GM21529 (cell line): ENCODE data around the gene SEPTIN7.
"Not testable (repeated sequence)": the region's sequence is repeated elsewhere in the genome, so short reads cannot be mapped to it uniquely, and the experiment has no call there.

Experiments
- ATAC-seq: cut with Tn5 transposase; IDR thresholded peaks from one replicate; pipeline ENCODE4 v1.9.1; 2021; ENCODE audit not compliant: unreplicated experiment

SEPTIN7 gene

GRCh38 chr7:35800718-35801391 lies at the start of gene SEPTIN7:
Gene SEPTIN7, plus strand, starts transcription at chr7:35801057. Its CDS starts 153 bp downstream, at chr7:35801210.
- peak; percentile 84 for ATAC-seq

- no peak for ATAC-seq
Measured at GRCh38 chr7:35752742-35753141, 48.1 kb upstream of the SEPTIN7 start.

GRCh38 chr7:35753761-35754603 lies 46.9 kb upstream of the SEPTIN7 start:
- no peak for ATAC-seq

GRCh38 chr7:35754741-35755140 lies 46.1 kb upstream of the SEPTIN7 start:
- ATAC-seq = no peak

GRCh38 chr7:35755711-35756110 lies 45.1 kb upstream of the SEPTIN7 start:
- ATAC-seq = no peak

GRCh38 chr7:35756453-35756852 lies 44.4 kb upstream of the SEPTIN7 start:
- ATAC-seq = not testable (repeated sequence)

- ATAC-seq = no peak
Measured at GRCh38 chr7:35757574-35757973, 43.3 kb upstream of the SEPTIN7 start.

- ATAC-seq = no peak
Measured at GRCh38 chr7:35758421-35758820, 42.4 kb upstream of the SEPTIN7 start.

GRCh38 chr7:35760143-35760745 lies 40.6 kb upstream of the SEPTIN7 start:
- ATAC-seq = no peak

GRCh38 chr7:35761871-35762677 lies 38.8 kb upstream of the SEPTIN7 start:
- no peak for ATAC-seq

- ATAC-seq = no peak
Measured at GRCh38 chr7:35762781-35763180, 38.1 kb upstream of the SEPTIN7 start.

GRCh38 chr7:35768346-35768745 lies 32.5 kb upstream of the SEPTIN7 start:
- no peak for ATAC-seq

- no peak for ATAC-seq
Measured at GRCh38 chr7:35771776-35772175, 29.1 kb upstream of the SEPTIN7 start.

- no peak for ATAC-seq
Measured at GRCh38 chr7:35773994-35774393, 26.9 kb upstream of the SEPTIN7 start.

GRCh38 chr7:35776686-35777085 lies 24.2 kb upstream of the SEPTIN7 start:
- no peak for ATAC-seq

- ATAC-seq = no peak
Measured at GRCh38 chr7:35777121-35777520, 23.7 kb upstream of the SEPTIN7 start.

GRCh38 chr7:35780070-35780469 lies 20.8 kb upstream of the SEPTIN7 start:
- ATAC-seq = no peak

GRCh38 chr7:35781200-35781701 lies 19.6 kb upstream of the SEPTIN7 start:
- ATAC-seq = no peak

GRCh38 chr7:35781767-35782515 lies 18.9 kb upstream of the SEPTIN7 start:
- no peak for ATAC-seq

- ATAC-seq = no peak
Measured at GRCh38 chr7:35784332-35784731, 16.5 kb upstream of the SEPTIN7 start.
